ENCODE results near the gene C3orf18. TPM values are rescaled to one million over a fixed set of nuclear protein-coding genes. Genes with fewer than 3 reads are reported as not detected.

The C3orf18 gene
- total RNA-seq, 1 experiment from 2014 or later = 5.0 TPM

DNA sequence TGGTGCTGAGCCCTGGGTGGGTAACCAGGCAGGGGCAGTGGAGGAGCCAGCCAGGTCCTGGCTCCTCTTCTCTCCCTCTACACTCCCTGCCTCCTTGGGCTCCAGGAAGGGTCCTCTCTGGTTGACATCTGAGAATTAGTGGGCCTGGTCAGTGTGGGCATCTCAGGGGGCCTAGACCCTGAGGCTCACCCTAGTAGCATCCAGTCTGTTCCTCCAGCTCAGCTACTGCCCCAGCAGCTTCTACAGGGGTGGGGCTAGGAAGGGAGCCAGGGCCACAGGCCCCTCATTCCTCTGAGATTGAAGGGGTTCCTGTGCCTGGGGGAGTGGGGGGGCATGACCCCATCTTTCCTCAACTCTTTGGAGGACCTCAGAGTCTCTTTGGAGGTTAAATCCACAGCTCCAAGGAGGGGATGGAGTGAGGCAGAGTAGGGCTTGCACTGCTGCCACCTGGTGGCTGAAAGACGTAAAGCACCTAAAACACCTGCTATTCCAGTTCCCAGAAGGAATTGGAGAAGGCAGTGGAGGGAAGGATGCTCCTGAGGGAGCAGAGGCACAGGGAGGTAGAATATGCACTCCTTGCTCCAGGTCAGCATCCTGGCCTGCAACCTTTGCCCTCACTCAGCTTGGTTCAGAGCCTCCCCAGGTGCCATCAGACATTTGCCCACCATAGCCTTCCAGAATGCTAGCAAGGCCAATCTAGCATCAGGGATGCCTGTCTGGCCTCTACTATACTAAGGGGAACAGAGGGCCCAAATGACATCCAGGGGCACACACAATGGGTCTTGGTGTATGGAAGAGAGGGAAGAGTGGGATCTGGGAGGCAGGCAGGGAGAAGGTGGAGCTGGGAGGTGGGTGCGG, 25.1 kb downstream of the C3orf18 start:
- no peaks in the 10 kb centered on the region for H3K4me1 ChIP-seq (ENCODE audit: control insufficient read depth, insufficient read depth, low read length)
- no peak overlapping the region for H3K4me3 ChIP-seq (ENCODE audit: low read depth in 2 of 2, low read length in 2 of 2)
- BruUV-seq (replicated peaks) = no TSS peak
- intact Hi-C loops (cut with micrococcal nuclease; ENCODE audit: unreplicated experiment) = loop anchor here (2.0 to 10.0 kb wide), 2 partner anchors 106 to 168 kb away; no protein-coding TSS in a partner anchor
- no peaks in the 10 kb centered on the region for H3K36me3 ChIP-seq (ENCODE audit: control insufficient read depth, insufficient read depth, low read length)
- ATAC-seq = peak; percentile 89
- no peaks in the 10 kb centered on the region for H3K27me3 ChIP-seq (ENCODE audit: control insufficient read depth, insufficient read depth, low read length)
- ChIA-PET CTCF (interaction anchor here (0.5 to 1.4 kb wide), 8 partner anchors 10 to 213 kb away, joined by 3 to 7 read pairs (median 4); no protein-coding TSS in a partner anchor), POLR2A (no interaction called here)
- DNase-seq (ENCODE audit: low read depth, low spot score) = peak; percentile 45
- TF ChIP-seq, protein P1, sequence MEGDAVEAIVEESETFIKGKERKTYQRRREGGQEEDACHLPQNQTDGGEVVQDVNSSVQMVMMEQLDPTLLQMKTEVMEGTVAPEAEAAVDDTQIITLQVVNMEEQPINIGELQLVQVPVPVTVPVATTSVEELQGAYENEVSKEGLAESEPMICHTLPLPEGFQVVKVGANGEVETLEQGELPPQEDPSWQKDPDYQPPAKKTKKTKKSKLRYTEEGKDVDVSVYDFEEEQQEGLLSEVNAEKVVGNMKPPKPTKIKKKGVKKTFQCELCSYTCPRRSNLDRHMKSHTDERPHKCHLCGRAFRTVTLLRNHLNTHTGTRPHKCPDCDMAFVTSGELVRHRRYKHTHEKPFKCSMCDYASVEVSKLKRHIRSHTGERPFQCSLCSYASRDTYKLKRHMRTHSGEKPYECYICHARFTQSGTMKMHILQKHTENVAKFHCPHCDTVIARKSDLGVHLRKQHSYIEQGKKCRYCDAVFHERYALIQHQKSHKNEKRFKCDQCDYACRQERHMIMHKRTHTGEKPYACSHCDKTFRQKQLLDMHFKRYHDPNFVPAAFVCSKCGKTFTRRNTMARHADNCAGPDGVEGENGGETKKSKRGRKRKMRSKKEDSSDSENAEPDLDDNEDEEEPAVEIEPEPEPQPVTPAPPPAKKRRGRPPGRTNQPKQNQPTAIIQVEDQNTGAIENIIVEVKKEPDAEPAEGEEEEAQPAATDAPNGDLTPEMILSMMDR (IDR thresholded peaks at IDR 0.05) = peak; percentile 85
- TF ChIP-seq SIN3A (IDR thresholded peaks at IDR 0.05; ENCODE audit: borderline replicate concordance, insufficient read depth, low read depth, low read length) = no peak
- in situ Hi-C loops (cut with HindIII; ENCODE audit: low pct_unique_long_range_greater_than_20kb, low sequenced_read_pairs) = no loop called here
- no peaks in the 10 kb centered on the region for H3K9me3 ChIP-seq (ENCODE audit: control insufficient read depth, insufficient read depth, low read depth, low read length)
- H3K27ac ChIP-seq (ENCODE audit: low read length) = no peak overlapping the region

DNA sequence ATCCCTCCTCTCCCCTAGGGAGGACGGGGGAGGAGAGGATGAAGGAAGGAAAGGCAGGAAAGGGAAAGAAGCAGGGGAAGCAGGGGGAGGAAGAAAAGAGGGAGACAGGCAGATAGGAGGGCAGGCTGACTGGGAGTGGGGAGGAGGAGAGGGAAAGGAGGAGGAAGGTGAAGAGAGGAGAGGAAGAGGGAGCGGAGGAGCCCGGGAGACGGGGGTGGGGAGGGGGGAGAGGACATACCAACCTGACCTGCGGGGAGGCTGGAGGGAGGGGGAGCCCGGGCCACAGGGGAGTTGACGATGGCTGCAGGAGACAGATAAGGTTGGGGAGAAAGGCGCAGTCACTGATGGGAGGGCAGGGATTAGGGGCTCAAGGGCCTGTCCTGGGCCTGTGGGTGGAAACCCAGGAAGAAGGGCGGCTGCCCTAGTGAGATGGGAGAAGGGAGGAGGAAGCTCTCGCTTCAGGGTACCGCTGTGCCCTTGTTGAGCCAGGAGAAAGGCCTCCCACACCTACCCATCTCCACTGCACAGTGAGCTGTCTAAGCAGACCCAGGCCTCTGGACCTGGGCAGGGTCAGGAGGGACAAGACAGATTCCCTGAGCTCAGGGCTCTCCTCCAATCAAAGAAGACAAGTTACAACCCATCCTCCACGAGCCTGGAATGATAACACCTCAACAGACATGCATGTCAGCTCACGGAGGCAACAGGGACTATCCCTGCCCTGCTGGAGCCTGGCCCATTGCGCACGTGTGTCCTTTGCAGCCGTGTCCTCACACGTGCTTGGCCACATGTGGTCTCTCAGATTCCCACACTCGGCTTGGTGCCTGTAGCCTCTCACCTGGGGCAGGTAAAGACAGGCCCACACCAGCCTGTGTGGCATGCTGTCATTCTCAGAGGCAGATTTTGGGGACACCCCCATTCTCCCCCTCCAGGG, 27.9 kb downstream of the C3orf18 start:
- CTCF ChIA-PET = interaction anchor here (0.5 kb wide), 1 partner anchor 170 kb away, joined by 8 read pairs; no protein-coding TSS in a partner anchor
- intact Hi-C loops (cut with micrococcal nuclease; ENCODE audit: unreplicated experiment) (loop anchor here (10.0 kb wide), 1 partner anchor 165 kb away; no protein-coding TSS in a partner anchor), in situ Hi-C loops (cut with HindIII; ENCODE audit: low pct_unique_long_range_greater_than_20kb, low sequenced_read_pairs) (no loop called here)

More for the DNA sequence above, 27.9 kb downstream of the C3orf18 start:
- TF ChIP-seq TCF7L2 (IDR thresholded peaks at IDR 0.05; ENCODE audit: low read depth, low read length) (no peak), SIN3A (IDR thresholded peaks at IDR 0.05; ENCODE audit: borderline replicate concordance, insufficient read depth, low read depth, low read length) (no peak), POLR2AphosphoS5 (IDR thresholded peaks at IDR 0.05; ENCODE audit: low read depth, low read length) (no peak)
- TF ChIP-seq, protein P1 (IDR thresholded peaks at IDR 0.05) = no peak
- TF ChIP-seq, protein P2, sequence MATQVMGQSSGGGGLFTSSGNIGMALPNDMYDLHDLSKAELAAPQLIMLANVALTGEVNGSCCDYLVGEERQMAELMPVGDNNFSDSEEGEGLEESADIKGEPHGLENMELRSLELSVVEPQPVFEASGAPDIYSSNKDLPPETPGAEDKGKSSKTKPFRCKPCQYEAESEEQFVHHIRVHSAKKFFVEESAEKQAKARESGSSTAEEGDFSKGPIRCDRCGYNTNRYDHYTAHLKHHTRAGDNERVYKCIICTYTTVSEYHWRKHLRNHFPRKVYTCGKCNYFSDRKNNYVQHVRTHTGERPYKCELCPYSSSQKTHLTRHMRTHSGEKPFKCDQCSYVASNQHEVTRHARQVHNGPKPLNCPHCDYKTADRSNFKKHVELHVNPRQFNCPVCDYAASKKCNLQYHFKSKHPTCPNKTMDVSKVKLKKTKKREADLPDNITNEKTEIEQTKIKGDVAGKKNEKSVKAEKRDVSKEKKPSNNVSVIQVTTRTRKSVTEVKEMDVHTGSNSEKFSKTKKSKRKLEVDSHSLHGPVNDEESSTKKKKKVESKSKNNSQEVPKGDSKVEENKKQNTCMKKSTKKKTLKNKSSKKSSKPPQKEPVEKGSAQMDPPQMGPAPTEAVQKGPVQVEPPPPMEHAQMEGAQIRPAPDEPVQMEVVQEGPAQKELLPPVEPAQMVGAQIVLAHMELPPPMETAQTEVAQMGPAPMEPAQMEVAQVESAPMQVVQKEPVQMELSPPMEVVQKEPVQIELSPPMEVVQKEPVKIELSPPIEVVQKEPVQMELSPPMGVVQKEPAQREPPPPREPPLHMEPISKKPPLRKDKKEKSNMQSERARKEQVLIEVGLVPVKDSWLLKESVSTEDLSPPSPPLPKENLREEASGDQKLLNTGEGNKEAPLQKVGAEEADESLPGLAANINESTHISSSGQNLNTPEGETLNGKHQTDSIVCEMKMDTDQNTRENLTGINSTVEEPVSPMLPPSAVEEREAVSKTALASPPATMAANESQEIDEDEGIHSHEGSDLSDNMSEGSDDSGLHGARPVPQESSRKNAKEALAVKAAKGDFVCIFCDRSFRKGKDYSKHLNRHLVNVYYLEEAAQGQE (IDR thresholded peaks at IDR 0.05; ENCODE audit: insufficient read depth in 1 of 2, low read depth in 2 of 2, low read length in 1 of 2) = no peak
- no peaks in the 10 kb centered on the region for H3K27me3 ChIP-seq (ENCODE audit: control insufficient read depth, insufficient read depth, low read length)
- H3K4me3 ChIP-seq (ENCODE audit: low read depth in 2 of 2, low read length in 2 of 2) = no peak overlapping the region
- DNase-seq (ENCODE audit: low read depth, low spot score) (no peak), ATAC-seq (no peak)
- H3K27ac ChIP-seq (ENCODE audit: low read length) = no peak overlapping the region
- H3K9me3 ChIP-seq (ENCODE audit: control insufficient read depth, insufficient read depth, low read depth, low read length) = no peaks in the 10 kb centered on the region
- no peaks in the 10 kb centered on the region for H3K4me1 ChIP-seq (ENCODE audit: control insufficient read depth, insufficient read depth, low read length)
- H3K36me3 ChIP-seq (ENCODE audit: control insufficient read depth, insufficient read depth, low read length) = no peaks in the 10 kb centered on the region
- BruUV-seq (replicated peaks) = no TSS peak
- POLR2A ChIA-PET = interaction anchor here (0.6 kb wide), 1 partner anchor 205 kb away, joined by 4 read pairs; no protein-coding TSS in a partner anchor

Data from Panc1 (cell line).